BLaER1 treated with 17β-estradiol and CSF1 and Interleukin-3, amounts not matched to agents 10 nM and 100 nM (cell line): ENCODE results near the gene TNFAIP1.
"Not testable (repeated sequence)": the region's sequence is repeated elsewhere in the genome, so short reads cannot be mapped to it uniquely, and the experiment has no call there.

Experiments used
- H3K27ac ChIP-seq, 11 experiments: shearing (Covaris generic); formaldehyde crosslinking; 2 replicates each; pipeline ENCODE4 v1.8.1; 2022
- H3K27me3 ChIP-seq, 11 experiments: shearing (Covaris generic); formaldehyde crosslinking; 2 replicates each; pipeline ENCODE4 v1.8.1; 2022
- H3K36me3 ChIP-seq, 11 experiments: shearing (Covaris generic); formaldehyde crosslinking; 2 replicates each; pipeline ENCODE4 v1.8.1; 2022
- H3K4me1 ChIP-seq, 10 experiments: shearing (Covaris generic); formaldehyde crosslinking; 2 replicates each; pipeline ENCODE4 v1.8.1; 2022
- H3K4me2 ChIP-seq, 11 experiments: shearing (Covaris generic); formaldehyde crosslinking; 2 replicates each; pipeline ENCODE4 v1.8.1; 2022
- H3K4me3 ChIP-seq, 10 experiments: shearing (Covaris generic); formaldehyde crosslinking; 2 replicates each; pipeline ENCODE4 v1.8.1; 2022
- H3K9ac ChIP-seq, 11 experiments: shearing (Covaris generic); formaldehyde crosslinking; 2 replicates each; pipeline ENCODE4 v1.8.1; 2022
- H3K9me3 ChIP-seq, 11 experiments: shearing (Covaris generic); formaldehyde crosslinking; replicated peaks in 1 of 11; 2 replicates each; pipeline ENCODE4 v1.8.1; 2022
- H4K20me1 ChIP-seq, 11 experiments: shearing (Covaris generic); formaldehyde crosslinking; 2 replicates each; pipeline ENCODE4 v1.8.1; 2022
- Cebpa-rat ChIP-seq, 11 experiments: shearing (Covaris generic); IDR thresholded peaks; 2 replicates each; pipeline ENCODE4 v1.8.1; 2022

Gene TNFAIP1

GRCh38 chr17:28330671-28331070, 4.9 kb upstream of the TNFAIP1 start:
- no peak overlapping the region for H3K27ac ChIP-seq
- no peak for TF ChIP-seq Cebpa-rat (IDR thresholded peaks at IDR 0.05)
- no peaks in the 10 kb centered on the region for H3K9me3 ChIP-seq
- H3K4me3 ChIP-seq: no peak overlapping the region
- H3K9ac ChIP-seq: no peak overlapping the region
- no peak overlapping the region for H3K4me2 ChIP-seq
- peaks cover 48 to 67% (median 63%) of the 10 kb centered on the region in 11 experiments for H3K36me3 ChIP-seq
- peaks cover 0 to 61% (median 24%) of the 10 kb centered on the region in 11 experiments; a peak in 14 of 22 replicates for H4K20me1 ChIP-seq
- H3K4me1 ChIP-seq: peaks cover 15 to 24% (median 18%) of the 10 kb centered on the region in 10 experiments
- no peaks in the 10 kb centered on the region for H3K27me3 ChIP-seq

- no peak for TF ChIP-seq Cebpa-rat (IDR thresholded peaks at IDR 0.05)
- peaks cover 43 to 54% (median 50%) of the 10 kb centered on the region in 11 experiments for H3K36me3 ChIP-seq
- no peak overlapping the region for H3K9ac ChIP-seq
- H3K9me3 ChIP-seq: no peaks in the 10 kb centered on the region
- no peaks in the 10 kb centered on the region for H3K27me3 ChIP-seq
- no peak overlapping the region for H3K4me3 ChIP-seq
- H3K27ac ChIP-seq: no peak overlapping the region
- peaks cover 25 to 31% (median 27%) of the 10 kb centered on the region in 10 experiments for H3K4me1 ChIP-seq
- H4K20me1 ChIP-seq: peaks cover 0 to 58% (median 14%) of the 10 kb centered on the region in 11 experiments; a peak in 15 of 22 replicates
- H3K4me2 ChIP-seq: no peak overlapping the region
Observed at GRCh38 chr17:28331891-28332420, 3.6 kb upstream of the TNFAIP1 start.

GRCh38 chr17:28333083-28333746, 2.3 kb upstream of the TNFAIP1 start:
- no peaks in the 10 kb centered on the region for H3K27me3 ChIP-seq
- no peak for TF ChIP-seq Cebpa-rat (IDR thresholded peaks at IDR 0.05)
- peak overlapping the region in 7 of 11 experiments; percentile 14 to 85 (median 80); a peak in 9 of 22 replicates for H3K9ac ChIP-seq
- H3K4me1 ChIP-seq: peaks cover 28 to 44% (median 33%) of the 10 kb centered on the region in 10 experiments
- H3K36me3 ChIP-seq: peaks cover 30 to 42% (median 38%) of the 10 kb centered on the region in 11 experiments
- H3K4me3 ChIP-seq: no peak overlapping the region
- H3K27ac ChIP-seq: peak overlapping the region in 3 of 11 experiments; percentile 1 to 88 (median 75); a peak in 2 of 22 replicates
- H3K4me2 ChIP-seq: peak overlapping the region in 10 of 11 experiments; percentile 88 to 97 (median 94); a peak in 13 of 22 replicates
- H4K20me1 ChIP-seq: peaks cover 0 to 58% (median 15%) of the 10 kb centered on the region in 11 experiments; a peak in 14 of 22 replicates
- no peaks in the 10 kb centered on the region for H3K9me3 ChIP-seq

- H3K4me1 ChIP-seq: peaks cover 28 to 45% (median 33%) of the 10 kb centered on the region in 10 experiments
- H3K9ac ChIP-seq: peak overlapping the region; percentile 76 to 89 (median 83); a peak in 21 of 22 replicates
- no peak for TF ChIP-seq Cebpa-rat (IDR thresholded peaks at IDR 0.05)
- peak overlapping the region in 9 of 11 experiments; percentile 51 to 88 (median 67); a peak in 9 of 22 replicates for H3K27ac ChIP-seq
- H3K4me3 ChIP-seq: peak overlapping the region; percentile 78 to 96 (median 86)
- peaks cover 0 to 61% (median 20%) of the 10 kb centered on the region in 11 experiments; a peak in 15 of 22 replicates for H4K20me1 ChIP-seq
- H3K36me3 ChIP-seq: peaks cover 22 to 41% (median 28%) of the 10 kb centered on the region in 11 experiments
- H3K4me2 ChIP-seq: peak overlapping the region; percentile 88 to 97 (median 93)
- no peaks in the 10 kb centered on the region for H3K27me3 ChIP-seq
- H3K9me3 ChIP-seq: no peaks in the 10 kb centered on the region
Observed at GRCh38 chr17:28334171-28334570, 1.4 kb upstream of the TNFAIP1 start.

DNA sequence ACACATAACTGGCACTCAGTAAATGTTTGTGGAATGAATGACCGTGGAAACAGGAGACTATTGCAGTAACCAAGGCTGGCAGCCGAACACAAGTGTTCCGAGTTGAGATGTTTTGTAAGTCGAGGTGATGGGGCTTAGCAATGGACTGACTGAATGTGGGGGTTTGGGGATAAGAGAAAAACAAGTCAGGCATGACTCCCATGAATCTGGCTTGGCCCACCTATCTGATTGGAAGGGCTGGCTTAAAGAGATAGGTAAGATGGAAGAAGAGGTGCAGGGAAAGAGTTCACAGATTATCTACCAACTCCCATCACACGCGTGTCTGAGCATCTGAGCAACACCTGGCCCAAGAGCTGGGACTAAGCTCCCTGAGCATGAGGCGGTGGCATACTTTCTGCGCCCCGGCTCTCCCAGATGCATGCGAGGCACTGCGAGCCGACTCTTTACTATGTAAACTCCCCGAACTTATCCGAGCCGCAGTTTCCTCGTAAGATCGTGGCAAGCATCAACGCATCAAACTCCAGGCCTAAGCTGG, 828 bp upstream of the TNFAIP1 start:
- Histone ChIP-seq H3K27me3 (no peaks in the 10 kb centered on the region), H3K9me3 (no peaks in the 10 kb centered on the region), H3K36me3 (peaks cover 19 to 41% (median 28%) of the 10 kb centered on the region in 11 experiments), H3K4me1 (peaks cover 28 to 45% (median 33%) of the 10 kb centered on the region in 10 experiments), H3K9ac (peak overlapping the region; percentile 76 to 89 (median 83)), H3K27ac (peak overlapping the region; percentile 51 to 88 (median 67); a peak in 21 of 22 replicates), H3K4me2 (peak overlapping the region; percentile 88 to 97 (median 93)), H3K4me3 (peak overlapping the region; percentile 78 to 96 (median 86)), H4K20me1 (peaks cover 0 to 66% (median 25%) of the 10 kb centered on the region in 11 experiments; a peak in 14 of 22 replicates)
- no peak for TF ChIP-seq Cebpa-rat (IDR thresholded peaks at IDR 0.05)

- Histone ChIP-seq H3K9me3 (no peaks in the 10 kb centered on the region), H3K27ac (peak overlapping the region; percentile 43 to 88 (median 72)), H3K36me3 (peaks cover 19 to 41% (median 30%) of the 10 kb centered on the region in 11 experiments; a peak in 21 of 22 replicates), H4K20me1 (peaks cover 0 to 62% (median 31%) of the 10 kb centered on the region in 11 experiments; a peak in 14 of 22 replicates), H3K4me2 (peak overlapping the region; percentile 89 to 98 (median 93)), H3K4me3 (peak overlapping the region; percentile 78 to 96 (median 86)), H3K4me1 (peaks cover 28 to 45% (median 33%) of the 10 kb centered on the region in 10 experiments), H3K27me3 (no peaks in the 10 kb centered on the region), H3K9ac (peak overlapping the region; percentile 76 to 89 (median 83))
- no peak for TF ChIP-seq Cebpa-rat (IDR thresholded peaks at IDR 0.05)
Observed at GRCh38 chr17:28335959-28336871, 654 bp downstream of the TNFAIP1 start.

DNA sequence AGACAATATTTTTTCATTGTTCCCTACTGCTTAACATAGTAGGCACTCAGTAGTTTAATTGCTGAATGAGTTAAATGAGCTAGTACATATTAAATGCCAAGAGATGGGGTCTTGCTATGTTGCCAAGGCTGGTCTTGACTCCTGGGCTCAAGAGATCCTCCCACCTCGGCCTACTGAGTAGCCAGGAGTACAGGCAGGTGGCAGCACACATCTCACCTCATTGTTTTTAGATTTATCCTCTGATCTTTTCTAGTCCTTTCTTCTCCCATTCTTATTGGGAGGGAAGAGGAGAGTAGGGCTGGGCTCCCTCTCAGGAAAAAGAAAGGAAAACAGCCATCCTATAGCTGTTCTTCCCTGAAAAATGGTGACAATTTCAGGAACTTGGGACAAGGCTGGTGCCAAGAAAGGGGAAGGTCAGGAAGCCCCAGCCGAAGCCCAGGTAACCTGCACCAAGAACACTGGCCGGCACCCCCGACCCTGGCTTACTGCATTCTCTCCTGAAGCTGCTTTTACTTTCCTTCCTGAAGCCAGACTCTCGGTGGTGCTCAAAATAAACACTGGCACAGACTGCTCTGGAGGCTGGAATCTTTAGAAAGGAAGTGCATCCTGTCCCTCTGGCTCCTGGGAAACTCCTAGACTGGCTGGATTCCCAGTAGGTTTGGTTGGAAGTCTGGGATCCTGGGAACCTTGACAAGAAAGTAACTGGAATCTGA, 2.7 kb downstream of the TNFAIP1 start:
- Histone ChIP-seq H3K27ac (no peak overlapping the region), H4K20me1 (peaks cover 0 to 48% (median 31%) of the 10 kb centered on the region in 11 experiments; a peak in 14 of 22 replicates), H3K9me3 (no peaks in the 10 kb centered on the region), H3K36me3 (peaks cover 33 to 50% (median 40%) of the 10 kb centered on the region in 11 experiments), H3K27me3 (no peaks in the 10 kb centered on the region), H3K4me2 (no peak overlapping the region), H3K4me1 (peaks cover 28 to 38% (median 32%) of the 10 kb centered on the region in 10 experiments), H3K9ac (peak overlapping the region in 1 of 11 experiments; percentile 7; a peak in 1 of 22 replicates), H3K4me3 (no peak overlapping the region)
- TF ChIP-seq Cebpa-rat (IDR thresholded peaks at IDR 0.05): no peak

DNA sequence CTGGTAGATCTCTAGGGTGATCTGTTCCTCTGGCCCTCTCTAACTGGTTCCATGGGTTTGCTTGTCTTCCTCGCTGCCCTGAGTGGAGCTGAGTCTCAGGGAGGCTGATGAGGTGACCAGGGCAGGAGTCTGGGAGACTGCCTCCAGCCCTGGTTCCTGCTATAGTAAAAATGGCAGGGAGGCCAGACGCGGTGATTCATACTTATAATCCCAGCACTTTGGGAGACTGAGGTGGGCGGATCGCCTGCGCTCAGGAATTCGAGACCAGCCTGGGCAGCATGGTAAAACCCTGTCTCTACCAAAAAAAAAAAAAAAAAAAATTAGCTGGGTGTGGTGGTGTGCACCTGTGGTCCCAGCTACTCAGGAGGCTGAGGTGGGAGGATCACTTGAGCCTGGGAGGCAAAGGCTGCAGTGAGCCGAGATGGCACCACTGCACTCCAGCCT, 3.2 kb downstream of the TNFAIP1 start:
- Histone ChIP-seq H3K36me3 (peaks cover 36 to 56% (median 44%) of the 10 kb centered on the region in 11 experiments), H3K9ac (0 out of 22 replicates have a peak overlapping the region, but pooled peaks of 1 of the 11 experiments have one; percentile 7), H4K20me1 (peaks cover 0 to 44% (median 33%) of the 10 kb centered on the region in 11 experiments; a peak in 14 of 22 replicates), H3K4me1 (peaks cover 23 to 32% (median 26%) of the 10 kb centered on the region in 10 experiments)
- not testable (repeated sequence) for H3K27ac ChIP-seq, H3K9me3 ChIP-seq, H3K27me3 ChIP-seq, H3K4me2 ChIP-seq, H3K4me3 ChIP-seq
